Right lobe of liver (tissue), 6 donors: ENCODE results near the gene GJA10. TPM values are rescaled to one million over a fixed set of nuclear protein-coding genes. Genes with fewer than 3 reads are reported as not detected.

Source experiments
- ATAC-seq, 4 donors: fragments of 200-7000 bp; cut with Tn5 transposase; one replicate each; pipeline ENCODE4 v1.9.1; 2020; ENCODE audit warnings: mild to moderate bottlenecking in 4 of 4, moderate library complexity in 4 of 4
- DNase-seq, 3 donors: peaks; one replicate each; pipeline ENCODE4 v3.0.0-alpha.2; 2020
- H3K27ac ChIP-seq, 3 donors: fragments of 200-600 bp; one replicate each; pipeline ENCODE4 v1.8.0; 2022
- H3K27me3 ChIP-seq, 2 donors: fragments of 200-600 bp; one replicate each; pipeline ENCODE4 v1.8.0; 2022
- H3K36me3 ChIP-seq, 4 donors: fragments of 200-600 bp; sonication (generic) in 1 of 4; one replicate each; pipeline versions ENCODE4 v1.5.1 to v1.8.0; 2017 to 2022; ENCODE audit warnings: control low read depth in 1 of 4
- H3K4me1 ChIP-seq, 4 donors: fragments of 200-600 bp; sonication (generic) in 1 of 4; one replicate each; pipeline versions ENCODE4 v1.5.1 to v1.8.0; 2017 to 2022; ENCODE audit warnings: control low read depth in 1 of 4
- H3K4me3 ChIP-seq, 3 donors: fragments of 200-600 bp; one replicate each; pipeline ENCODE4 v1.8.0; 2022
- H3K9me3 ChIP-seq, 4 donors: fragments of 200-600 bp; sonication (generic) in 1 of 4; one replicate each; pipeline versions ENCODE4 v1.5.1 to v1.8.0; 2017 to 2022; ENCODE audit warnings: control low read depth in 1 of 4
- CTCF ChIP-seq, 4 donors: fragments of 200-600 bp in 3 of 4; fragments of 450-650 bp in 1 of 4; IDR thresholded peaks; one replicate each; pipeline versions ENCODE4 v1.5.1 to v1.8.0; 2016 to 2022; ENCODE audit warnings: antibody characterized with exemption in 4 of 4, mild to moderate bottlenecking in 2 of 4
- POLR2A ChIP-seq: fragments of 450-650 bp; IDR thresholded peaks from one replicate; pipeline ENCODE4 v1.6.1; 2017; ENCODE audit warnings: antibody characterized with exemption, mild to moderate bottlenecking
- WGBS: methylation state at CpG from one replicate; pipeline ENCODE4 v1.1.6; 2018; ENCODE audit warnings: low coverage, low lambda C conversion rate; ENCODE audit not compliant: insufficient coverage; ENCODE audit errors: missing lambda C conversion rate; 5-methylcytosine and 5-hydroxymethylcytosine counted together
- intact Hi-C, 2 donors: fragments of 100-400 bp; cut with DNase I; formaldehyde crosslinking; loops; one replicate each; pipeline versions ENCODE4 v1.11.2 to v1.14.1; 2022
- small RNA-seq, 2 experiments: library from RNA; depleted of rRNA; stranded (forward); fragments of <200 nt; gene quantifications; one replicate each; pipeline ENCODE3, GENCODE V24; 2016
- total RNA-seq, 6 experiments: library from RNA; depleted of rRNA in 2 of 6; stranded (reverse); fragments of >200 nt in 2 of 6; fragmentation: NEBNext Ultra II Directional in 3 of 6; extraction: Animal tissue kit (Norgen Biotek cat#: 25700) in 3 of 6; gene quantifications; one replicate each; pipeline versions ENCODE4 v1.1.0 to v1.2.4, GENCODE V29; 2016 to 2023
- donor health status: DM: no; HTN: yes; CAD: no.
- donor health status: DM: no; HTN: no; CAD: no.
- donor health status: DM: no; HTN: no; CAD: no.
- donor health status: DM: no; HTN: yes; CAD: no.
- donor health status: DM: no; HTN: yes; CAD: no.

The GJA10 gene
- total RNA-seq, 6 experiments from 2014 or later, result not detected

GRCh38 chr6:89941763-89942497 lies 47.7 kb downstream of the GJA10 start:
- DNase-seq, result no peak
- ATAC-seq, result peak in 3 of 4 donors; percentile 3 to 39 (median 5)
- Histone ChIP-seq H3K4me3 (no peak overlapping the region), H3K9me3 (no peaks in the 10 kb centered on the region), H3K4me1 (peaks cover 0 to 28% (median 10%) of the 10 kb centered on the region in 4 donors), H3K27ac (peak overlapping the region in 2 of 3 donors; percentile 0 to 59), H3K27me3 (no peaks in the 10 kb centered on the region), H3K36me3 (no peaks in the 10 kb centered on the region)
- intact Hi-C loops, result no loop called here
- no peak for TF ChIP-seq POLR2A
- no peak for TF ChIP-seq CTCF (IDR thresholded peaks at IDR 0.05)
- 83% methylated on average over 3 of the region's 6 CpGs for WGBS

DNA sequence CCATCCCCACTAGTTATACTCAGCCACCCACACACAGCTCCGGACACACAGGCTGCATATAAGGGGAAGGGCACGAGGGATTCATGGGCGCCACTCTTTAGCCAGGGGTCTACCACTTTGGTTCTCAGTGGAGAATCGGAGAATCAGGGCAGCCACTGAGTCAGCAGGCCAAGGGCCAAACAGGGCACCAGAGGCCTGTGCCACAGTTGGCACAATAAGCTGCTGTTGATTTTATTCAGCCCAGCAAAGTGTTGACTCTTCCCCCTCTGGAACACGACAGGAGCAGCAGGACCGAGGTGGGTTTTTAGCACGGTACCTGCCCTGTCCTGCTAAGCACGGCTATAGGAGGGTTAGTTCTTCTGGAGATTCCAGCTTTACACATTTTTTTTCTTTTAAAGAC lies 48.3 kb downstream of the GJA10 start:
- Histone ChIP-seq H3K36me3 (no peaks in the 10 kb centered on the region), H3K9me3 (no peaks in the 10 kb centered on the region), H3K4me3 (no peak overlapping the region), H3K4me1 (peaks cover 0 to 28% (median 10%) of the 10 kb centered on the region in 4 donors), H3K27me3 (no peaks in the 10 kb centered on the region), H3K27ac (no peak overlapping the region)
- intact Hi-C loops, result no loop called here
- TF ChIP-seq POLR2A (no peak), CTCF (IDR thresholded peaks at IDR 0.05) (no peak)
- WGBS, result 88% methylated on average over 2 of the region's 8 CpGs
- ATAC-seq, result no peak
- no peak for DNase-seq

- TF ChIP-seq POLR2A (no peak), CTCF (IDR thresholded peaks at IDR 0.05) (no peak)
- intact Hi-C loops, result no loop called here
- 88% methylated on average over 4 of the region's 4 CpGs for WGBS
These were observed 50.0 kb downstream of the GJA10 start for GRCh38 chr6:89944181-89944755.

GRCh38 chr6:89944826-89945407 lies 50.6 kb downstream of the GJA10 start:
- intact Hi-C loops, result no loop called here
- DNase-seq (no peak), ATAC-seq (no peak)
- peak; percentile 34 to 53 (median 48) for TF ChIP-seq CTCF (IDR thresholded peaks at IDR 0.05)
- no peak for TF ChIP-seq POLR2A
- Histone ChIP-seq H3K27me3 (no peaks in the 10 kb centered on the region), H3K4me1 (peaks cover 0 to 28% (median 10%) of the 10 kb centered on the region in 4 donors), H3K4me3 (no peak overlapping the region), H3K27ac (no peak overlapping the region), H3K36me3 (no peaks in the 10 kb centered on the region), H3K9me3 (no peaks in the 10 kb centered on the region)
- 88% methylated on average over 1 of the region's 1 CpG for WGBS

More at GRCh38 chr6:89944181-89944755, 50.0 kb downstream of the GJA10 start:
- Histone ChIP-seq H3K4me3 (no peak overlapping the region), H3K9me3 (no peaks in the 10 kb centered on the region), H3K4me1 (peaks cover 0 to 28% (median 10%) of the 10 kb centered on the region in 4 donors), H3K27me3 (no peaks in the 10 kb centered on the region), H3K27ac (no peak overlapping the region), H3K36me3 (no peaks in the 10 kb centered on the region)
- DNase-seq (no peak), ATAC-seq (no peak)

Small RNA genes within 50 kb of the gene (small RNA-seq; reads per million reads assigned to genes)
- 0 reads per million in 2 experiments for gene RF00019

Other genes with a start within 250 kb of the GJA10 start
- 10 to 100 TPM; 13.8 to 49.6 (median 25.5) TPM for gene MDN1, start 74.7 kb upstream of the GJA10 start, total RNA-seq
- gene CASP8AP2, start 64.6 kb upstream of the GJA10 start, total RNA-seq, result 1 to 10 TPM; 3.9 to 6.2 (median 5.0) TPM